ENCODE measurements around the gene SH3BP2. TPM values are rescaled to one million over a fixed set of nuclear protein-coding genes. Genes with fewer than 3 reads are reported as not detected.

Gene SH3BP2
- total RNA-seq, 2 experiments from 2014 or later = 10.9 to 31.6 TPM

DNA sequence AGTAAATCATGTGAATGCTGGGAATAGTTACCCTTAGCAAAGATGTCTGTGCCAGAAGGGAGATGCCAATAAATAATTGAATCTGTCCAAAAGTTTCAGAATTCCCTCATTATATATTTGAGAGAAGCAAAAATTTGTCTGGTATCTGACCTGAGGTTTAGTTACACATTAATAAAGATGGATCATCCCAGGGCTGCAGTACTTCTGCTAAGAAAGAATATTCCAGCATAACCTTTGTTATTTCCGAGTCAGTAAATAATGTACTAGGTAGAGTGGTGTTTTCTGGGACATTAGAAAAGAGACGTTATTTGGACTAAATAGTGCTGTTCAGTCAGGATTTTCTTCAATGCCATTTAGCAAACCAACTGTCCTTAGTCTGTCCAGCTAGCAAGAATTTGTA is 77.2 kb downstream of the SH3BP2 start:
- intact Hi-C loops (cut with micrococcal nuclease; ENCODE audit: unreplicated experiment) = no loop called here
- DNase-seq (ENCODE audit: low spot score) = no peak
- no peaks in the 10 kb centered on the region for H3K9me3 ChIP-seq (ENCODE audit: low read length)
- H3K27ac ChIP-seq (ENCODE audit: low read depth, low read length, poor library complexity, severe bottlenecking) = no peak overlapping the region
- H3K4me2 ChIP-seq (ENCODE audit: low read length) = no peak overlapping the region
- peaks cover 4% of the 10 kb centered on the region; the same call in 1 of the 2 replicates for H3K79me2 ChIP-seq (ENCODE audit: insufficient read depth, low read depth, low read length)
- BruUV-seq (replicated peaks) = no TSS peak
- H2AFZ ChIP-seq (ENCODE audit: low read length) = no peak overlapping the region
- H4K20me1 ChIP-seq (ENCODE audit: insufficient read depth, low read length) = no peaks in the 10 kb centered on the region
- peaks cover 6% of the 10 kb centered on the region for H3K4me1 ChIP-seq (ENCODE audit: insufficient read depth, low read length, poor library complexity, severe bottlenecking)
- H3K36me3 ChIP-seq (ENCODE audit: insufficient read depth, low read length) = no peaks in the 10 kb centered on the region
- ChIA-PET CTCF (ENCODE audit: unreplicated experiment) (no interaction called here), POLR2A (no interaction called here)
- no peak overlapping the region for H3K4me3 ChIP-seq (ENCODE audit: low read depth, low read length, poor library complexity, severe bottlenecking)
- H3K9me2 ChIP-seq (ENCODE audit: insufficient read depth, low read length) = no peaks in the 10 kb centered on the region
- TF ChIP-seq, protein P1, sequence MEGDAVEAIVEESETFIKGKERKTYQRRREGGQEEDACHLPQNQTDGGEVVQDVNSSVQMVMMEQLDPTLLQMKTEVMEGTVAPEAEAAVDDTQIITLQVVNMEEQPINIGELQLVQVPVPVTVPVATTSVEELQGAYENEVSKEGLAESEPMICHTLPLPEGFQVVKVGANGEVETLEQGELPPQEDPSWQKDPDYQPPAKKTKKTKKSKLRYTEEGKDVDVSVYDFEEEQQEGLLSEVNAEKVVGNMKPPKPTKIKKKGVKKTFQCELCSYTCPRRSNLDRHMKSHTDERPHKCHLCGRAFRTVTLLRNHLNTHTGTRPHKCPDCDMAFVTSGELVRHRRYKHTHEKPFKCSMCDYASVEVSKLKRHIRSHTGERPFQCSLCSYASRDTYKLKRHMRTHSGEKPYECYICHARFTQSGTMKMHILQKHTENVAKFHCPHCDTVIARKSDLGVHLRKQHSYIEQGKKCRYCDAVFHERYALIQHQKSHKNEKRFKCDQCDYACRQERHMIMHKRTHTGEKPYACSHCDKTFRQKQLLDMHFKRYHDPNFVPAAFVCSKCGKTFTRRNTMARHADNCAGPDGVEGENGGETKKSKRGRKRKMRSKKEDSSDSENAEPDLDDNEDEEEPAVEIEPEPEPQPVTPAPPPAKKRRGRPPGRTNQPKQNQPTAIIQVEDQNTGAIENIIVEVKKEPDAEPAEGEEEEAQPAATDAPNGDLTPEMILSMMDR (conservative IDR thresholded peaks at IDR 0.05; ENCODE audit: low read length) = no peak
- TF ChIP-seq EZH2phosphoT487 (IDR thresholded peaks at IDR 0.05; ENCODE audit: borderline replicate concordance, low read depth, low read length) = no peak

DNA sequence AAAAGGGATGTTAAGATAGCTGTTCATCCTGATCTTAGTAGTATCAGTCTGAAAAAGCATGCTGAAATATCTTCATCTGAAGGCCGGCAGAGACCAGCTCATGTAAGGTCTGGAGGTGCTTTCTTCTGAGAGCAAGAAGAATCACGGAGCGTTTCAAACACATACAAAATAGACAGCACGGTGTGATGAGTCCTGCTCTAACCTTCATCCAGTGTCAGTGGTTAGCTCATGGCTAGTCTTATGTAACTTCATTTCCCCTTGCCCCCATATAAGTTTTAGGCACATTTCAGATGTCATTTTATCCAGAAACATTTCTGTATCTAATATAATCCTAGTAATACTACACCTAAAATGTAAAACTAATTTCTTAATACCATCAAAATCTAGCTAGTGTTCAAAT is 78.6 kb downstream of the SH3BP2 start:
- H3K4me2 ChIP-seq (ENCODE audit: low read length) = no peak overlapping the region
- H3K36me3 ChIP-seq (ENCODE audit: insufficient read depth, low read length) = peaks cover 6% of the 10 kb centered on the region; the same call in 1 of the 2 replicates
- peaks cover 6% of the 10 kb centered on the region for H3K4me1 ChIP-seq (ENCODE audit: insufficient read depth, low read length, poor library complexity, severe bottlenecking)
- POLR2A ChIA-PET = interaction anchor here (0.7 kb wide), 1 partner anchor 15 kb away, joined by 4 read pairs; no protein-coding TSS in a partner anchor
- H4K20me1 ChIP-seq (ENCODE audit: insufficient read depth, low read length) = no peaks in the 10 kb centered on the region
- no peak overlapping the region for H3K27ac ChIP-seq (ENCODE audit: low read depth, low read length, poor library complexity, severe bottlenecking)
- H3K79me2 ChIP-seq (ENCODE audit: insufficient read depth, low read depth, low read length) = peaks cover 4% of the 10 kb centered on the region; the same call in 1 of the 2 replicates
- no peaks in the 10 kb centered on the region for H3K9me2 ChIP-seq (ENCODE audit: insufficient read depth, low read length)
- no peak for TF ChIP-seq EZH2phosphoT487 (IDR thresholded peaks at IDR 0.05; ENCODE audit: borderline replicate concordance, low read depth, low read length)
- TF ChIP-seq, protein P1 (conservative IDR thresholded peaks at IDR 0.05; ENCODE audit: low read length) = no peak
- CTCF ChIA-PET (ENCODE audit: unreplicated experiment) = no interaction called here
- DNase-seq (ENCODE audit: low spot score) = no peak
- H3K9me3 ChIP-seq (ENCODE audit: low read length) = no peaks in the 10 kb centered on the region
- no peak overlapping the region for H2AFZ ChIP-seq (ENCODE audit: low read length)
- intact Hi-C loops (cut with micrococcal nuclease; ENCODE audit: unreplicated experiment) = no loop called here
- H3K4me3 ChIP-seq (ENCODE audit: low read depth, low read length, poor library complexity, severe bottlenecking) = no peak overlapping the region
- no TSS peak for BruUV-seq (replicated peaks)

DNA sequence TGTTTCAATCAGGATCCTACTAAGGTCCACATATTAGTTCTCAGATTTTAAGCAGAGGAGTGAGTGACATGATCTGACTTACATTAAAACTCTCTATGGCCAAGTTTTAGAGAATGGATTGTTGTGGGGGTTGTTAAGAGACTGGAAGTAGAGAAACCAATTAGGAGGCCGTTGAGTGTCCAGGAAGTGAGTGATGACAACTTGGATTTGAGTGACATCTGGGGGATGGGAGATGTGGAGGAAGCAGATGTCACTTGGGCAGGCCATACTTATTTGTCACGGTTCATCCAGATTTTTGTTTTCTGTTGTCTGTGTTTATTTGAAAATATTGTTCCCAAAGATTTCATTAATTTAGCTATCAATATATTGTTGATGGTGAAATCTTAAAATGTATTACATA is 79.0 kb downstream of the SH3BP2 start:
- CTCF ChIA-PET (ENCODE audit: unreplicated experiment) = no interaction called here
- H2AFZ ChIP-seq (ENCODE audit: low read length) = no peak overlapping the region
- TF ChIP-seq, protein P1 (conservative IDR thresholded peaks at IDR 0.05; ENCODE audit: low read length) = no peak
- H3K27ac ChIP-seq (ENCODE audit: low read depth, low read length, poor library complexity, severe bottlenecking) = no peak overlapping the region
- intact Hi-C loops (cut with micrococcal nuclease; ENCODE audit: unreplicated experiment) = no loop called here
- H3K4me2 ChIP-seq (ENCODE audit: low read length) = no peak overlapping the region
- H4K20me1 ChIP-seq (ENCODE audit: insufficient read depth, low read length) = no peaks in the 10 kb centered on the region
- peaks cover 6% of the 10 kb centered on the region for H3K4me1 ChIP-seq (ENCODE audit: insufficient read depth, low read length, poor library complexity, severe bottlenecking)
- H3K4me3 ChIP-seq (ENCODE audit: low read depth, low read length, poor library complexity, severe bottlenecking) = no peak overlapping the region
- no peaks in the 10 kb centered on the region for H3K9me3 ChIP-seq (ENCODE audit: low read length)
- POLR2A ChIA-PET = interaction anchor here (0.7 kb wide), 1 partner anchor 15 kb away, joined by 4 read pairs; no protein-coding TSS in a partner anchor
- peaks cover 6% of the 10 kb centered on the region; the same call in 1 of the 2 replicates for H3K36me3 ChIP-seq (ENCODE audit: insufficient read depth, low read length)
- peaks cover 4% of the 10 kb centered on the region; the same call in 1 of the 2 replicates for H3K79me2 ChIP-seq (ENCODE audit: insufficient read depth, low read depth, low read length)
- DNase-seq (ENCODE audit: low spot score) = no peak
- BruUV-seq (replicated peaks) = no TSS peak
- no peaks in the 10 kb centered on the region for H3K9me2 ChIP-seq (ENCODE audit: insufficient read depth, low read length)

Measured in OCI-LY7 (cell line).